ENCODE data around the gene DPM2.

Gene DPM2

DNA sequence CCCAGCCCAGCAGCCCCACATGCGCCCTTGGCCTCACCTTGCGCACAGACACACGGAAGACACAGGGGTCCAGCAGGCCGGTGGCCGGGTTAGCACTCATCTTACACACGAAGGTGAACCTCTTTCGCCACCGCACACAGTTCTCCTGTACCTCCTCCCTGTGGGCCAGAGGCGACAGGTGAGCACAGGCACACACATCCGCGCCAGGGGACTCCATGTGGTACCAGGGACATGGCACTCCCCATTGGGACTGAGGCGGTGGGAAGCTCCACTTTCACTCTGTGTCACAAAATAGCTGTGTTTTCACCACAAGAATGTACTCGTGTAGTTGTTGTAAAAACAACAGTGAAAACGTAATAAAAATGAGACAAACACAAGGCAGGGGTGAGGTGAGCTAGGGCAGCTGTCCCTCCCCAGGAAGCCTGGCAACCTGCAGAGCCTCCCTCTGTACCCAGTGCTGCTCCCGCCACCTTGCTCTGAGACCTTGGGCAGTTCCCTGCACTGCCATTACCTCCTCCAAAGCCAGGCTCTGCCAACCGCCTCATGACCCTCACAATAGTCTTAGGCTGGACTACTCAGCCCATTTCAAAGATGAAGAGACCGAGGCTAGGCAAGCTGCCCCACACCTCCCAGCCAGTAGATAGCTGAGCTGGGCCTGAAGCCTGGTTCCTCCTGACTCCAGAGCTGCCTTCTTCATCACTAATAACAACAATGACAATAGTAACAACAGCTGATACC, 16.3 kb upstream of the DPM2 start:
- no peak for DNase-seq

DNA sequence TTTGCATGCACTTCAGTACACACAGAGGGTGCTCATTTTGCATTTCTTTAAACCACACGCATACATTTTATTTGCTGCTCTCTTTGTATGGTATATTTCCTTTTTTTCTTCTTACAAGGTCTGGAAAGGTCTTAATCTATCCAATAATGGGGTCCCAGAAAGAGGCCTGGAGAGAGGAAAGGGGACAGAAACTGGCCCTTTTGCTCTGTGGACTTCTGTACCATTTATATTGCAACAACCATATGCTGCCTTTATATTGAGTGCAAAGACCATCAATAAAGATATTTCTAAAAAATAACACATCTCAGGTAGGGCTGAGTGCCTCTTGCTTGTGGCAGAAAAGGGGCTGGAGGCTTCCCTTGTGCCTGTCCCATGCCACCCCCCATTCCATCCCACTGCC, 15.5 kb upstream of the DPM2 start:
- no peak for DNase-seq

- no peak for DNase-seq
Observed at GRCh38 chr9:127950513-127951289, 13.0 kb upstream of the DPM2 start.

DNA sequence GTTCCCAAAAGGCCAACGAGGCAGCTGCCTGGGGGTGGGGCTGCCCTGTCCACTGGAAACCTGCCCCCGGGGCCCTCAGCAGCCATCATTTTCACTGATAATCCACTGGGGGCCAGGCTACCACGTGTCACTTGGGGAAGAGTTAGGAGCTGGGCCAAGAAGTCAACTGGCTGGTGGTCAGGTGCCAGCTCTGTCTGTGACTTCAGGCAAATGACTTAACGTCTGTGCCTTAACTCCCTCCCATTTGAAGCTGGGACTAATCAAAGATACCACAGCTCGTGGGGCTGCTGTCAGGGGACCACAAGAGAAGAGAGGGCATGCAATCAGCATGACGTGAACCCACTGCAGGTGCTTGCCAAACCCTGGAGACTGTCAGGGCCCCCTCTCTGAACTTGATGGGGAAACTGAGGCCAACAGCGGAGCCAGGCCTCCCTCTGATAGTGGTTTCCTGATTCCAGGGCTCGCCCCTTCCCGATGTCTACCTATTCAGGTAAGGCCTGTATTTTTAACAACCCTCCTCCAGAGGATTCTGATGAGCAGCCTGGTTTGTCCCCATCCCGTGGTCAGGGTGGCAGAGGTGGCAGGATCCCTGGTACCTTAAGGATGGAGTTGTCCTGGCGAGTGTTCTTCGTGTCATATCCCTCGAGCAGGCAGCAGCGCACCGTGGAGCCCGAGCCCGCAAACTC, 12.3 kb upstream of the DPM2 start:
- no peak for DNase-seq

DNA sequence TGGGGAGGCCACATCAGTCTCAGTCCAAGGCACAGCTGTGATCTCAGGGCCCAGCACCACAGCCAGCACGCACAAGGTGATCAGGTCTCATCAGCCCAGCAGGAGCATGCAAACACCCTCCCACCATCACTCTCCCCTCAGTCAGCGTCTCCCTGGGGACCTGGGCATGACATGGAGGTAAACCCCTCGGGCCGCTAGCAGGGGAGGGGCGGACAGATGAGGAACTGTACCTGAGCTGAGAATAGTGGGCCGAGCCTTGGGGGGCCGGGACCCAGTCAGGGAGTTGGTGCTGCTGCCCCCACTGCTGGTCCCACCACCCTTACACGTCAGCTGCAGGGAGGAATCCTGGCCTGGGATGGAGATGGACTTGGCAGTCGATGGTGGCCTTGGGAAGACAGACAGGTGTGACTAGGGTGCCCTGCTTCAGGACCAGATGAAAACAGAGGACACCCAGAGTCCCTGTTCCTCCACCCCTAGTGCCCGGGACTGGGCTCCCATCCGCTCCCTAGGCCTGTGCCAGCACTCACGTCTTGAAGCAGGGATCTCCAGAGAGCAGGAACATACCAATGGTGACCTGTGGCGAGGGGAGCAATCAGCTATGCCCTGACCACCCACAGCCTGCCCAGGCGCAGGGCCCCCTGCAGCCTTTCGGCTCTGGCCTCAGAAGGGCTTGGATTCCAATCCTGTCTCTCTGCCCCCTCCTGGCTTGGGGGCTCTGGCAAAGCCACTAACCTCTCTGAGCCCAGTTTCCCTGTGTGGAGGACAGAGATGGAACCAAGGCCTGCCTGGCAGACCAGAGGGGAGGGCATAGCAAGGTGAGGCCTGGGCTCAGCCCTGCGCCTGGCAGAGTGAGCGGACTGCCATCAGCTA, 10.4 kb upstream of the DPM2 start:
- DNase-seq = no peak

- no peak for DNase-seq
Observed at GRCh38 chr9:127946728-127947127, 9.1 kb upstream of the DPM2 start.

DNA sequence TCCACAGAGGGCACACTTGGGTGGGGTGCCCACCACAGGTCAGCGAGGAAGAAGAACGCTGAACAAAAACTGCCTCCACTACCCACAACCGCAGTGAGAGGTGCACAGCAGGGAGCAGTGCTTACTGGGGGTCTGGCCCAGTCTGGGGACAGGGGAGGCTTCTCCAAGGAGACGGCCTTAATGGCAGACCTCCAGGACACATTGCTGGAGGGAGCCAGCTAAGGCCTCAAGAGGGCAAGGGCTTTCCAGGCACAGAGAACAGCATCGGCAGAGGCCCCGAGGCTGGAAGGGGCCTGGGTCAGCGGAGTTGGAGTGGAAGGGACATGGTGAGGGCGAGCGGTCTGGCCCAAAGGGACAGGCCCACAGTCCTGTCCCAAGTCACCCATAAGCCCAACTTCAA, 8.3 kb upstream of the DPM2 start:
- DNase-seq = no peak

DNA sequence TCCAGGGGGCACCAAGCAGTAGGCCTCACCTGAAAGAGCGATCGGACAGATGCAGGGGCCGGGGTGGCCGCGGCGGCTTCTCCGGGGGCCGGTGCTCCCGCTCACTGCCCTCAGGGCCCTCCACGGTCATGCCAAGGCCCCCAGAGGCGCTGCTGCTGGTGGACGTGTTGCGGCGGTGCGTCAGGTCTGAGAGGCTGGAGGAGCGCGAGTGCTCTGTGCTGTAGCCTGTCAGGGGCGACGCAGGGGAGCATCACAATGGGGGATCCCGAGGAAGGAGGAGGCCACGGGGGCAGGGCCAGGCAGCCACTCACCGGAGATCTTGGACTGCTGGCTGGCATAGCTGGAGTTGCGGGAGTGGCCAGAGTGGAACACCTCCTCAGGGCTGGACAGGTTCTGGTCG, 7.7 kb upstream of the DPM2 start:
- no peak for DNase-seq

GRCh38 chr9:127944586-127945218, 7.0 kb upstream of the DPM2 start:
- no peak for DNase-seq

- peak; percentile 91 for DNase-seq
Observed at GRCh38 chr9:127943731-127944144, 6.1 kb upstream of the DPM2 start.

- DNase-seq = no peak
Observed at GRCh38 chr9:127943011-127943662, 5.5 kb upstream of the DPM2 start.

- DNase-seq = peak; percentile 81
Observed at GRCh38 chr9:127942216-127943010, 4.8 kb upstream of the DPM2 start.

DNA sequence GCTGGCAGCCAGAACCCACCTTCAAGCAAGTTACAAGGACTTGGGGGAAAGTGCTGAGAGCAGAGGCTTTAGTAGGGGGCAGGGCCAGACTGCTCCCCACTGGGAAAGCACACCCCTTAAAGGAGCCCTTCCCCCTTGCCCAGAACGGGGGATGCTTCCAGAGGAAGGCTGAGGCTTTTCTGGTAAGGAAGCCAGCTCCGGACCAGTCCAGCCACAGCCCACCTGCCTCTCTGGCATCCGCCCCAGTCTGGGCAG, 4.2 kb upstream of the DPM2 start:
- DNase-seq = no peak

GRCh38 chr9:127941062-127941960, 3.7 kb upstream of the DPM2 start:
- DNase-seq = no peak

DNA sequence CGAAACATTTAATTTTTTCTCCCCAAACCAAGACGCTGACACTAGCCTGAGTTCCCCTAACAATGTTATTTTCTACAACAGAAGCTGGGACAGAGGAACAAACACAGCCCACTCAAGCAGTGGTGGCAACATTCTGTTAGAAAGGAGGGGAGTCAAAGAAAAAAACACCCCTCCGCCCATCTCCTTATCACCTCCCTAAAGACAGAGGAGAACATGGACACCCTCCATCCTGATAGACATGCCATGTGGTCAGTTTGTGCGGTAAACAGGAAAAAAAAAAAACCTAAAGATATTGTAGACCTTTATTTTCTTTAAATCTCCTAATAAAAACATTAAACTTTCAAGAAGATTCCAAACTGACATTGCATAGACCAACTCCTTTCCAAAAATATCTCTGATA, 2.9 kb upstream of the DPM2 start:
- no peak for DNase-seq

DNA sequence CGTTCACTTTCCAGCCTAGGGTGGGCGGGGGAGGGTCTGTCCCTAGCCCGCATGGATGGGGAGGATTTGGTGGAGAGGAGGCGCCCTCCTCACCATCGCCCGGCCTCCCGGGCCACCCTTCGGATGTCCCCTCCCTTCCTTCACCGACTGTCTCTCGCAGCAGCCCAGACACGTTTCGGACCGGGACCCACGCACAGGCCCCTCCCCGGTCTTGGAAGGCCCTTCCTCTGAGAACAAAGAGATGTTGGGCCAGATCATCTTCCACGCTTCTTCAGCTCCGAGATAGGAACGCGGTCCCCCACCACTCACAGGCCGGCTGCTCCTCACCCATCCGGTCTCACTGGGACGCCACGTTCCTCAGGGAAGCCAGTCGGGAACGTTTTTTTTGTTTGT, 640 bp upstream of the DPM2 start:
- no peak for DNase-seq

- DNase-seq = no peak
Observed at GRCh38 chr9:127937056-127937387, 632 bp downstream of the DPM2 start.

- no peak for DNase-seq
Observed at GRCh38 chr9:127936347-127936852, 1.3 kb downstream of the DPM2 start.

DNA sequence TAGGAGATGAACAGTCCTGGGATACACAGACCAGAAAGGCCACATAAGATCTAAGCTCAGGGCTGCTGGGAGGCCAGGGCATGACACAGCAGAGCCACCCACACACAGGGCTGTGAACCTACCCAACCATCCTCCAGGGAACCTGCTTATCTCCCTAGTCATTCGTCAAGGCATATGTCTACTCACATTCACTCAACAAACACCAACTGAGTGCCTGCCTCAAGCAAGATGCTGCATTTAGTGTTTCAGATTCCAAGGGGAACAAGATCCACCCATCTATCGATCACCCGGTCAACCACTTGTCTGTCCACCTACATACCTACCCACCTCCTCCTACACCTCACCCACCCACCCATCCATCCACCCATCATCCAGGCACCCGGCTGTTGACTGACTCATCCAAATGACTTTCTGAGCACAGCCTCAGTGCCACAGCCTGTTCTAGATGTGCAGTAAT, 1.9 kb downstream of the DPM2 start:
- no peak for DNase-seq

DNA sequence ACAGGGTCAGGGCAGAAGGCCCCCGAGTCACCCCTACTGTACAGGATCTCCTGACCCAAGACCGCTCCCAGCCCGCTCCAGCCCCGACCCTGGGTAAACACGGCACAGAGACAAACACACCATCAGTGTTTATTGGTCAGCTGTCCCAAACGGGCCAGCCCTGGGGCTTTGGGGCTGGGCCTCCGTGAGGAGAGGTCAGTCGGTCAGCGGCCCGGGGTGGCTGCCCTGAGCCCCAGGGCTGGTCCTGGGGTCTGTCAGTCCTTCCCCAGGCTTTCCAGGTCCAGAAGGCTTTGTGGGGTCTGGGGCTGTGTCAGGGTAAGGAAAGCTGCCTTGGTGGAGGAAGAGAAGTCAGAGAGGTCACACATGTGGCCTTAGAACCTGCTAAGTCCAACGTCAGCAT, 2.7 kb downstream of the DPM2 start:
- no peak for DNase-seq
